Stimulated activated effector memory CD8-positive, alpha-beta T cell treated with anti-CD3 and anti-CD28 coated beads, Interleukin-12 subunit alpha, Interleukin-12 subunit beta, amount 100 ng/mL, for 72 hours (primary cell): Measurements from ENCODE around the gene TYSND1.
A peak's percentile ranks its signal among the peaks of the same experiment; 100 is the strongest.
"Not testable (repeated sequence)": the region's sequence is repeated elsewhere in the genome, so short reads cannot be mapped to it uniquely, and the experiment has no call there.

Experiments used
- ATAC-seq: fragments of 150-1000 bp; cut with Tn5 transposase; 2 replicates; pipeline ENCODE4 v1.10.0; 2021
- DNase-seq, 2 donors: peaks; one replicate each; pipeline ENCODE4 v3.0.0; 2021 to 2022; ENCODE audit warnings: low spot score in 2 of 2
- H3K27ac Mint-ChIP-seq: one replicate; pipeline ENCODE4 v1.8.0; 2022; ENCODE audit warnings: mild to moderate bottlenecking, mixed read lengths
- H3K36me3 Mint-ChIP-seq: one replicate; pipeline ENCODE4 v1.8.0; 2022; ENCODE audit warnings: mild to moderate bottlenecking, mixed read lengths
- H3K4me1 Mint-ChIP-seq: one replicate; pipeline ENCODE4 v1.8.0; 2022; ENCODE audit warnings: mixed read lengths
- H3K4me3 Mint-ChIP-seq: one replicate; pipeline ENCODE4 v1.8.0; 2022; ENCODE audit warnings: mild to moderate bottlenecking, mixed read lengths
- H3K9me3 Mint-ChIP-seq: one replicate; pipeline ENCODE4 v1.8.0; 2022; ENCODE audit warnings: mixed read lengths

TYSND1 gene

GRCh38 chr10:70114902-70115301 is 31.6 kb downstream of the TYSND1 start:
- Mint-ChIP-seq H3K36me3 (peaks cover 67% of the 10 kb centered on the region), H3K27ac (no peak overlapping the region), H3K4me3 (no peak overlapping the region), H3K9me3 (no peaks in the 10 kb centered on the region), H3K4me1 (peaks cover 9% of the 10 kb centered on the region)
- DNase-seq, result no peak
- no peak for ATAC-seq

GRCh38 chr10:70112071-70112470 is 34.4 kb downstream of the TYSND1 start:
- H3K4me1 Mint-ChIP-seq, result peaks cover 20% of the 10 kb centered on the region
- H3K27ac Mint-ChIP-seq, result no peak overlapping the region
- no peak overlapping the region for H3K4me3 Mint-ChIP-seq
- no peaks in the 10 kb centered on the region for H3K9me3 Mint-ChIP-seq
- H3K36me3 Mint-ChIP-seq, result peaks cover 49% of the 10 kb centered on the region
- ATAC-seq (no peak), DNase-seq (no peak)

DNA sequence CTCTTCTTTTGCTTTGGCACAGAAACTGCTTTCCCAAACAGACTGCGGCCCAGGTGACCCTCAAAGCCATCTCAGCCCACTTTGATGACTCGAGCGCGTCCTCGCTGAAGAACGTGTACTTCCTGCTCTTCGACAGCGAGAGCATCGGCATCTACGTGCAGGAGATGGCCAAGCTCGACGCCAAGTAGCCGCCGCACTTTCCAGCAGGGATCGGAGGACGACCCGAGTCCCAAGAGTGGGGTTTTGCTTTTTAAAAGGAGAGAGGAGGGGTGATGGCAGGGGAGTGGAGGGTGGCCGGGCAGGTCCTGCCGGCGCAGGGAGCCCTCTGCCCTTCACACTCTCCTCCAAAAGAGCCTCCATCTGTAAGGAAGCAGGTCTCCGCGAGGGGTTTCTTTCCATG is 35.0 kb downstream of the TYSND1 start:
- peaks cover 49% of the 10 kb centered on the region for H3K36me3 Mint-ChIP-seq
- H3K4me3 Mint-ChIP-seq, result no peak overlapping the region
- H3K9me3 Mint-ChIP-seq, result no peaks in the 10 kb centered on the region
- H3K27ac Mint-ChIP-seq, result no peak overlapping the region
- ATAC-seq, result no peak
- peaks cover 17% of the 10 kb centered on the region for H3K4me1 Mint-ChIP-seq
- no peak for DNase-seq

DNA sequence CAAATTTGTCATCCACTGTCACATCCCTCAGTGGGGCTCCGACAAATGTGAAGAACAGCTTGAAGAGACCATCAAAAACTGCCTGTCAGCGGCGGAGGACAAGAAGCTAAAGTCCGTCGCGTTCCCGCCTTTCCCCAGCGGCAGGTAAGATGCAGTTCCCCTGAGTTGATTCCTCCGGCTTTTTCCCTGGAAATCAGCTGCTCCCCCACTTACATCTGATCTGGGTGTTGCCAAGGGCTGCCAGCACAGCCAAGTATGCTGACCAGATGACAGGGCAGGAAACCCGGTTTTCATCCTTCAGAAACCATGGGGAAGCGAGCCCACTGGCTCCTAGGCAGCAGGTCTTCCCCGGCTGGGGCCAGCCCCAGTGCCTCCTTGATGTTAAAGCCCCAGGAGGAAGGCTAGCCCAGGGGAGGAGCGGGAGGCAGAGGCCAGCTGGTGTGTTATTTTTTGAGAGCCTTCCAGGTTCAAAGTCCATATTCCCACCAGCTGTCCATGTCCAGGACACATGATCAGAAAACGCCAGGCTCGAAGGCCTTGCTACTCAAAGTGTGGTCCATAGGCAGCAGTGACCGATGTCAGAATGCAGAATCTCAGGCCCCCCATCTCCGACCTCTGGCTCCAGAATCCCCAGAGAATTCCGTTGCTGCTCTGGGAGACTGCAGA is 37.3 kb downstream of the TYSND1 start:
- ATAC-seq (no peak), DNase-seq (no peak)
- Mint-ChIP-seq H3K27ac (no peak overlapping the region), H3K36me3 (peaks cover 38% of the 10 kb centered on the region), H3K9me3 (no peaks in the 10 kb centered on the region), H3K4me1 (peaks cover 21% of the 10 kb centered on the region), H3K4me3 (no peak overlapping the region)

- Mint-ChIP-seq H3K4me3 (no peak overlapping the region), H3K9me3 (no peaks in the 10 kb centered on the region), H3K27ac (peak overlapping the region; percentile 79), H3K36me3 (peaks cover 26% of the 10 kb centered on the region), H3K4me1 (peaks cover 21% of the 10 kb centered on the region)
- ATAC-seq, result peak; percentile 69
- peak in 1 of 2 donors; percentile 67 for DNase-seq
These were observed 39.3 kb downstream of the TYSND1 start for GRCh38 chr10:70106958-70107791.

GRCh38 chr10:70101668-70102067 is 44.8 kb downstream of the TYSND1 start:
- peaks cover 10% of the 10 kb centered on the region for H3K4me1 Mint-ChIP-seq
- H3K9me3 Mint-ChIP-seq, result no peaks in the 10 kb centered on the region
- peaks cover 21% of the 10 kb centered on the region for H3K36me3 Mint-ChIP-seq
- no peak overlapping the region for H3K4me3 Mint-ChIP-seq
- H3K27ac Mint-ChIP-seq, result peak overlapping the region; percentile 48
- no peak for ATAC-seq
- DNase-seq, result no peak

DNA sequence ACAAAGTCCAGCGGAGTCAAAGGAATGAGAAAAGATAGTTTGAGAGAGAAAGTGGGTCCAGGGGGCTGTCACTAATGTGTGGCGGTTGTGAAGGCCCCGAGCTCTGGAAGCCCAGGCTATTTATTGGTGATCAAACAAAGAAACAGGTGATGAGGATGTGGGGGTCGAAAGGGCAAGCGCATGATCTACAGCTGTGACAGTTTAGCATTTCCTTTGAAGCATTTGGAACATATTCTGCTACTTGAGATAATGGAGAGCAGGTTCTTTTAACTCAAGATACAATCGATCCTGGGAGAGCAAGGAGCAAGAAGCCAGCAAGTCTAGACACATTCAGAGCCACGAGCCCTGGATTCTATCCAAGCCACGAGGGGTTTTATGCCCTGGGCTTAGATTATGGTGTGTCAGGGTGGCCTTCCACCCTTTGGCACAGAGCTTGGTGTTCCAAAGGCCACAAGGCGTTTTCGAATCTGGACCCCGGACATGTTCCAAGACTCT is 45.4 kb downstream of the TYSND1 start:
- H3K9me3 Mint-ChIP-seq, DNase-seq, H3K4me3 Mint-ChIP-seq, H3K27ac Mint-ChIP-seq, ATAC-seq: not testable (repeated sequence)
- Mint-ChIP-seq H3K36me3 (peaks cover 21% of the 10 kb centered on the region), H3K4me1 (peaks cover 15% of the 10 kb centered on the region)

- ATAC-seq (no peak), DNase-seq (no peak)
- Mint-ChIP-seq H3K36me3 (peaks cover 16% of the 10 kb centered on the region), H3K27ac (no peak overlapping the region), H3K4me1 (peaks cover 16% of the 10 kb centered on the region), H3K9me3 (no peaks in the 10 kb centered on the region), H3K4me3 (no peak overlapping the region)
These were observed 48.2 kb downstream of the TYSND1 start for GRCh38 chr10:70098271-70098670.

GRCh38 chr10:70097459-70097858 is 49.0 kb downstream of the TYSND1 start:
- DNase-seq (no peak), ATAC-seq (no peak)
- H3K36me3 Mint-ChIP-seq, result peaks cover 15% of the 10 kb centered on the region
- H3K27ac Mint-ChIP-seq, result no peak overlapping the region
- peaks cover 24% of the 10 kb centered on the region for H3K4me1 Mint-ChIP-seq
- no peak overlapping the region for H3K4me3 Mint-ChIP-seq
- no peaks in the 10 kb centered on the region for H3K9me3 Mint-ChIP-seq

- Mint-ChIP-seq H3K4me1 (peaks cover 30% of the 10 kb centered on the region), H3K27ac (no peak overlapping the region)
These were observed 49.6 kb downstream of the TYSND1 start for GRCh38 chr10:70096705-70097420.

GRCh38 chr10:70096016-70096704 is 50.3 kb downstream of the TYSND1 start:
- Mint-ChIP-seq H3K4me3 (no peak overlapping the region), H3K9me3 (no peaks in the 10 kb centered on the region), H3K27ac (no peak overlapping the region), H3K4me1 (peaks cover 34% of the 10 kb centered on the region), H3K36me3 (peaks cover 2% of the 10 kb centered on the region)
- DNase-seq (no peak), ATAC-seq (no peak)

More at GRCh38 chr10:70096705-70097420, 49.6 kb downstream of the TYSND1 start:
- ATAC-seq, result no peak
- Mint-ChIP-seq H3K9me3 (no peaks in the 10 kb centered on the region), H3K4me3 (no peak overlapping the region), H3K36me3 (peaks cover 9% of the 10 kb centered on the region)
- DNase-seq, result no peak

GRCh38 chr10:70094250-70094649 is 52.2 kb downstream of the TYSND1 start:
- Mint-ChIP-seq H3K9me3 (no peaks in the 10 kb centered on the region), H3K4me3 (no peak overlapping the region), H3K4me1 (peaks cover 34% of the 10 kb centered on the region), H3K36me3 (no peaks in the 10 kb centered on the region), H3K27ac (peak overlapping the region; percentile 14)
- DNase-seq, result no peak
- no peak for ATAC-seq

GRCh38 chr10:70093335-70093944 is 53.1 kb downstream of the TYSND1 start:
- Mint-ChIP-seq H3K36me3 (no peaks in the 10 kb centered on the region), H3K4me1 (peaks cover 34% of the 10 kb centered on the region), H3K9me3 (no peaks in the 10 kb centered on the region), H3K27ac (peak overlapping the region; percentile 98), H3K4me3 (peak overlapping the region; percentile 78)
- ATAC-seq, result peak; percentile 89
- DNase-seq, result peak in 1 of 2 donors; percentile 59

- H3K4me1 Mint-ChIP-seq, result peaks cover 34% of the 10 kb centered on the region
- peak overlapping the region; percentile 98 for H3K27ac Mint-ChIP-seq
- ATAC-seq, result peak; percentile 8
- H3K36me3 Mint-ChIP-seq, result no peaks in the 10 kb centered on the region
- no peak for DNase-seq
- no peaks in the 10 kb centered on the region for H3K9me3 Mint-ChIP-seq
- H3K4me3 Mint-ChIP-seq, result peak overlapping the region; percentile 78
These were observed 54.1 kb downstream of the TYSND1 start for GRCh38 chr10:70092389-70092718.
